ENCODE data around the gene AZGP1.

GRCh38 chr7:100000239-100000638 is 24.4 kb upstream of the AZGP1 start:
- TF ChIP-seq POLR2A (IDR thresholded peaks at IDR 0.05; ENCODE audit: low read depth, low read length) = no peak
- no peak for TF ChIP-seq POU2F2 (IDR thresholded peaks at IDR 0.05; ENCODE audit: low read depth, low read length)
- TF ChIP-seq SPI1 (IDR thresholded peaks at IDR 0.05; ENCODE audit: low read depth, low read length) = no peak

Measured in GM12891 (cell line).